HG02610 (cell line): ENCODE measurements around the gene RNF208.
A peak's percentile ranks its signal among the peaks of the same experiment; 100 is the strongest.
"Not testable (repeated sequence)": the region's sequence is repeated elsewhere in the genome, so short reads cannot be mapped to it uniquely, and the experiment has no call there.

ENCODE experiments used
- ATAC-seq: cut with Tn5 transposase; IDR thresholded peaks from one replicate; pipeline ENCODE4 v1.9.1; 2021; ENCODE audit warnings: mild to moderate bottlenecking, moderate library complexity; ENCODE audit not compliant: unreplicated experiment

The RNF208 gene

GRCh38 chr9:137222190-137223077, at the start of gene RNF208:
Gene RNF208 (minus strand): TSS chr9:137222240. CDS start chr9:137221212, 1,028 bp downstream.
- ATAC-seq = no peak

GRCh38 chr9:137271696-137272076, 49.6 kb upstream of the RNF208 start:
- ATAC-seq = no peak

GRCh38 chr9:137270929-137271695, 49.1 kb upstream of the RNF208 start:
- no peak for ATAC-seq

GRCh38 chr9:137269231-137269772, 47.3 kb upstream of the RNF208 start:
- no peak for ATAC-seq

- no peak for ATAC-seq
Measured at GRCh38 chr9:137268538-137269201, 46.6 kb upstream of the RNF208 start.

GRCh38 chr9:137267933-137268355, 45.9 kb upstream of the RNF208 start:
- no peak for ATAC-seq

- ATAC-seq = no peak
Measured at GRCh38 chr9:137266585-137267453, 44.8 kb upstream of the RNF208 start.

- ATAC-seq = no peak
Measured at GRCh38 chr9:137266162-137266527, 44.1 kb upstream of the RNF208 start.

GRCh38 chr9:137265496-137266161, 43.6 kb upstream of the RNF208 start:
- ATAC-seq = no peak

- ATAC-seq = no peak
Measured at GRCh38 chr9:137264067-137264466, 42.0 kb upstream of the RNF208 start.

- ATAC-seq = no peak
Measured at GRCh38 chr9:137263506-137263905, 41.5 kb upstream of the RNF208 start.

- no peak for ATAC-seq
Measured at GRCh38 chr9:137262909-137263285, 40.9 kb upstream of the RNF208 start.

GRCh38 chr9:137262173-137262908, 40.3 kb upstream of the RNF208 start:
- not testable (repeated sequence) for ATAC-seq

GRCh38 chr9:137256856-137257255, 34.8 kb upstream of the RNF208 start:
- ATAC-seq = no peak

GRCh38 chr9:137256362-137256761, 34.3 kb upstream of the RNF208 start:
- ATAC-seq = no peak

GRCh38 chr9:137255448-137256114, 33.5 kb upstream of the RNF208 start:
- no peak for ATAC-seq

GRCh38 chr9:137254624-137255447, 32.8 kb upstream of the RNF208 start, which contains the start of gene NELFB:
Gene NELFB (plus strand): TSS chr9:137255327.
- peak; percentile 77 for ATAC-seq
